B cell (primary cell): Measurements from ENCODE around the gene PSMB2. TPM values are rescaled to one million over a fixed set of nuclear protein-coding genes. Genes with fewer than 3 reads are reported as not detected.

ENCODE experiments used
- ATAC-seq: fragments of 200-7000 bp; cut with Tn5 transposase; one replicate; pipeline ENCODE4 v1.10.0; 2021; ENCODE audit warnings: low read depth, mild to moderate bottlenecking, moderate number of reproducible peaks, moderate library complexity
- CTCF ChIA-PET: fragments of 350-600 bp; sonication (Branson Sonifier 250); formaldehyde crosslinking; loops from one replicate; lab custom pipeline; 2021; ENCODE audit warnings: antibody characterized with exemption, inconsistent platforms; lab: Charles Lee
- POLR2A ChIA-PET: fragments of 350-600 bp; sonication (Branson Sonifier 250); formaldehyde crosslinking; loops from one replicate; lab custom pipeline; 2021; ENCODE audit warnings: antibody characterized with exemption; lab: Charles Lee
- DNase-seq: peaks from one replicate; pipeline ENCODE4 v3.0.0; 2013
- H2AFZ ChIP-seq: 2 replicates; pipeline ENCODE4 v1.6.1; 2012; ENCODE audit warnings: mild to moderate bottlenecking, low read depth, low read length; ENCODE audit not compliant: insufficient read depth, poor library complexity, severe bottlenecking
- H3K27ac ChIP-seq, 2 donors: 1 replicate in 1 of 2; 2 replicates in 1 of 2; pipeline ENCODE4 v1.5.1; 2012 to 2013; ENCODE audit warnings: low read length in 2 of 2, mild to moderate bottlenecking in 2 of 2, moderate library complexity in 1 of 2
- H3K27me3 ChIP-seq, 4 experiments: fragments of 200-600 bp in 1 of 4; sonication (generic) in 1 of 4; replicated peaks in 1 of 4; 1 replicate in 2 of 4; 2 replicates in 2 of 4; pipeline versions ENCODE4 v1.6.1 to v1.7.0; 2013 to 2016; ENCODE audit warnings: low read length in 3 of 4, mild to moderate bottlenecking in 2 of 4, mixed read lengths in 1 of 4, moderate library complexity in 1 of 4; ENCODE audit not compliant: insufficient read depth in 4 of 4, control insufficient read depth in 3 of 4; ENCODE audit errors: control extremely low read depth in 1 of 4
- H3K36me3 ChIP-seq, 2 experiments: replicated peaks in 1 of 2; 1 replicate in 1 of 2; 2 replicates in 1 of 2; pipeline versions ENCODE4 v1.6.1 to v1.7.1; 2013; ENCODE audit warnings: low read length in 1 of 2; ENCODE audit not compliant: insufficient read depth in 2 of 2, control insufficient read depth in 1 of 2; ENCODE audit errors: control extremely low read depth in 1 of 2, extremely low read depth in 1 of 2
- H3K4me1 ChIP-seq, 2 donors: fragments of 200-600 bp in 1 of 2; sonication (generic) in 1 of 2; 1 replicate in 1 of 2; 2 replicates in 1 of 2; pipeline versions ENCODE4 v1.5.1 to v1.6.1; 2013 to 2017; ENCODE audit warnings: low read length in 2 of 2; ENCODE audit not compliant: control insufficient read depth in 2 of 2, insufficient read depth in 2 of 2
- H3K4me2 ChIP-seq: replicated peaks from 2 replicates; pipeline ENCODE3; 2012; ENCODE audit warnings: mild to moderate bottlenecking, low read depth, low read length; ENCODE audit not compliant: poor library complexity, severe bottlenecking
- H3K4me3 ChIP-seq, 5 experiments: fragments of 200-600 bp in 1 of 5; sonication (generic) in 1 of 5; 1 replicate in 3 of 5; 2 replicates in 2 of 5; pipeline versions ENCODE4 v1.5.1 to v1.7.0; 2011 to 2016; ENCODE audit warnings: low read length in 4 of 5, mild to moderate bottlenecking in 4 of 5, low read depth in 2 of 5, control low read depth in 1 of 5, moderate library complexity in 1 of 5; ENCODE audit not compliant: insufficient read depth in 1 of 5; ENCODE audit errors: control extremely low read depth in 1 of 5, extremely low read depth in 1 of 5
- H3K79me2 ChIP-seq: fragments of 200-600 bp; sonication (generic); one replicate; pipeline ENCODE4 v1.6.0; 2016; ENCODE audit warnings: low read length; ENCODE audit not compliant: control insufficient read depth, insufficient read depth
- H3K9ac ChIP-seq: fragments of 200-600 bp; sonication (generic); 2 replicates; pipeline ENCODE4 v1.6.1; 2017; ENCODE audit warnings: mild to moderate bottlenecking, low read length, moderate library complexity
- H3K9me3 ChIP-seq, 3 donors: one replicate each; pipeline versions ENCODE4 v1.6.1 to v1.7.1; 2013; ENCODE audit warnings: low read length in 2 of 3; ENCODE audit not compliant: control insufficient read depth in 2 of 3, insufficient read depth in 1 of 3; ENCODE audit errors: control extremely low read depth in 1 of 3
- H4K20me1 ChIP-seq: 2 replicates; pipeline ENCODE4 v1.6.0; 2012; ENCODE audit warnings: mild to moderate bottlenecking, low read length; ENCODE audit not compliant: insufficient read depth, control insufficient read depth, poor library complexity, severe bottlenecking
- H3K27ac Mint-ChIP-seq: one replicate; pipeline ENCODE4 v1.8.0; 2021; ENCODE audit warnings: mixed read lengths
- H3K27me3 Mint-ChIP-seq: one replicate; pipeline ENCODE4 v1.8.0; 2021; ENCODE audit warnings: mixed read lengths
- H3K4me1 Mint-ChIP-seq: one replicate; pipeline ENCODE4 v1.8.0; 2021; ENCODE audit warnings: mixed read lengths
- H3K4me3 Mint-ChIP-seq: one replicate; pipeline ENCODE4 v1.8.0; 2021; ENCODE audit warnings: mixed read lengths
- H3K9me3 Mint-ChIP-seq: one replicate; pipeline ENCODE4 v1.8.0; 2022; ENCODE audit warnings: mixed read lengths; ENCODE audit not compliant: insufficient read depth
- CTCF ChIP-seq: fragments of 200-600 bp; IDR thresholded peaks from one replicate; pipeline ENCODE4 v1.8.0; 2022; ENCODE audit warnings: antibody characterized with exemption, mild to moderate bottlenecking
- EZH2 ChIP-seq: IDR thresholded peaks from 2 replicates; pipeline ENCODE4 v1.6.1; 2012; ENCODE audit warnings: borderline replicate concordance, low read depth, mild to moderate bottlenecking, moderate library complexity, low read length; ENCODE audit not compliant: insufficient read depth, poor library complexity, severe bottlenecking
- WGBS: methylation state at CpG from one replicate; pipeline ENCODE4 v1.1.5; 2013; ENCODE audit warnings: missing lambda C conversion rate; ENCODE audit not compliant: insufficient coverage; 5-methylcytosine and 5-hydroxymethylcytosine counted together
- intact Hi-C: fragments of 100-400 bp; cut with micrococcal nuclease; formaldehyde crosslinking; loops from one replicate; pipeline ENCODE4 v1.10.0; 2022
- polyA plus RNA-seq: library from polyadenylated mRNA; depleted of rRNA; stranded (reverse); fragments of >200 nt; gene quantifications from 2 replicates; pipeline ENCODE4 v1.2.3, GENCODE V29; 2012
- total RNA-seq, 2 donors: library from RNA; stranded (reverse); fragments of 120-200 nt in 1 of 2; gene quantifications; 1 replicate in 1 of 2; 2 replicates in 1 of 2; pipeline versions ENCODE4 v1.2.3 to v1.2.4, GENCODE V29; 2013 to 2022

The PSMB2 gene
- total and polyA plus RNA-seq, 2 donors (not counting 1 experiment from before 2014, with no cell fraction given): 20.5 to 26.2 TPM

GRCh38 chr1:35589516-35590427, 51.6 kb downstream of the PSMB2 start:
- no peak for DNase-seq
- intact Hi-C loops: no loop called here
- Mint-ChIP-seq H3K4me1 (no peaks in the 10 kb centered on the region), H3K4me3 (no peak overlapping the region), H3K27me3 (no peaks in the 10 kb centered on the region), H3K27ac (no peak overlapping the region), H3K9me3 (no peaks in the 10 kb centered on the region)
- H3K4me3 ChIP-seq: no peak overlapping the region
- H3K36me3 ChIP-seq: peaks cover 0 to 3% of the 10 kb centered on the region in 2 experiments
- H3K4me2 ChIP-seq: no peak overlapping the region
- no peaks in the 10 kb centered on the region for H3K9me3 ChIP-seq
- ChIA-PET CTCF (interaction anchor here (0.6 to 1.2 kb wide), 2 partner anchors 12 to 337 kb away, joined by 3 to 4 read pairs; no protein-coding TSS in a partner anchor), POLR2A (no interaction called here)
- WGBS: 97% methylated on average over 14 of the region's 15 CpGs
- TF ChIP-seq CTCF (no peak), EZH2 (no peak)
- ATAC-seq: no peak
- no peaks in the 10 kb centered on the region for H3K79me2 ChIP-seq
- H3K4me1 ChIP-seq: no peaks in the 10 kb centered on the region
- H3K27me3 ChIP-seq: no peaks in the 10 kb centered on the region
- no peak overlapping the region for H3K27ac ChIP-seq
- no peaks in the 10 kb centered on the region for H4K20me1 ChIP-seq
- H3K9ac ChIP-seq: no peak overlapping the region
- no peak overlapping the region for H2AFZ ChIP-seq
